ENCODE results near the gene IGF2BP2. TPM values are rescaled to one million over a fixed set of nuclear protein-coding genes. Genes with fewer than 3 reads are reported as not detected.

The IGF2BP2 gene
- total RNA-seq, 1 experiment from 2014 or later: 97.8 TPM

DNA sequence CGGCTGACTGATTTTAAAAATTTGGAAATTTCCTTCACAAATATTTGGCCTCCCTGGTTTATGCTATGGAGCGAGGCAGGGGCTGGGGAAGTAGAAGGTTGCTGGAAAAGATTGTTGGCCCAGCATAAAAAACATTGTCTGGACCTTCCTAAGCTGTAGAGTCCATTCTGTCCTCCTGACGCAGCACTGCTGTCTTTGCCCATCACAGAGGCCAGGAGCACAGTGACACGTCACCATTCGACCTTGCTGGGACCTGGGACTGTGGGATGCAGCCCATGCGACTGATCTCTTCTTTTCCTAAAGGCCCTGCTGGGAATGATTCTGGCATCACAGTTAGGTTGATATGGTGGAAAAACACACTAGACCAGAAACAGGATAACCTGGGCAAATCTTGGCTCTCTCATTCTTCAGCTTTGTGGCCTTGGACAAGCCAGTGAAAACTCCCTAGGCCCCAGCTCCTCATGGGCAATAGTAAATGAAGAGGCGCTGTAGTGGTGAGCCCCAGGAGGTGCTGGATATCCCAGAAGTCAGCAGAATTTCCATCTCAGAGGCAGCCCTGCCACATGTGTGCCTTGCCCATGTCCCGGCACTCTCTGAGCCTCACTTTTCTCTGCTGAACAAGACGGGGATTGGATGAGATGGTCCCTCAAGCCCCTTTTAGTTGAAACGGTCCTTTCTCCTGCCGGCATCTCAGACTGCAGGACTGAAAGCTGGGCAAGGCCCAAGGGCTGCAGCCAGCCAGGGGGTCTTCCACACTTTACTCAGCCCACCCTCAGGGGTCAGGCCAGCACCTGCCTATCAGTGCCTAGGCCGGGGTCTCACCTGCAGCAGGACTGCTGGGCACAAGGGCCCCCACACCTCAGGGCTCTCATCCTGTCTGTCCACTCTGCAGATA lies 169.2 kb downstream of the IGF2BP2 start:
- peaks cover 3% of the 10 kb centered on the region; the same call in 1 of the 2 replicates for H3K4me1 ChIP-seq (ENCODE audit: control insufficient read depth, insufficient read depth, low read length)
- H3K27me3 ChIP-seq (ENCODE audit: control insufficient read depth, insufficient read depth, low read length): no peaks in the 10 kb centered on the region
- no peak overlapping the region for H3K27ac ChIP-seq (ENCODE audit: low read length)
- POLR2A ChIA-PET: no interaction called here
- no peaks in the 10 kb centered on the region for H3K9me3 ChIP-seq (ENCODE audit: control insufficient read depth, insufficient read depth, low read depth, low read length)
- intact Hi-C loops (cut with micrococcal nuclease; ENCODE audit: unreplicated experiment) (no loop called here), in situ Hi-C loops (cut with HindIII; ENCODE audit: low pct_unique_long_range_greater_than_20kb, low sequenced_read_pairs) (no loop called here)
- ATAC-seq: no peak
- H3K4me3 ChIP-seq (ENCODE audit: low read depth in 2 of 2, low read length in 2 of 2): no peak overlapping the region
- BruUV-seq (replicated peaks): no TSS peak
- CTCF ChIA-PET: no interaction called here
- H3K36me3 ChIP-seq (ENCODE audit: control insufficient read depth, insufficient read depth, low read length): peaks cover 7% of the 10 kb centered on the region
- no peak for TF ChIP-seq POLR2AphosphoS5 (IDR thresholded peaks at IDR 0.05; ENCODE audit: low read depth, low read length)
- TF ChIP-seq SIN3A (IDR thresholded peaks at IDR 0.05; ENCODE audit: borderline replicate concordance, insufficient read depth, low read depth, low read length): no peak
- TF ChIP-seq TCF7L2 (IDR thresholded peaks at IDR 0.05; ENCODE audit: low read depth, low read length): no peak
- no peak for DNase-seq (ENCODE audit: low read depth, low spot score)

DNA sequence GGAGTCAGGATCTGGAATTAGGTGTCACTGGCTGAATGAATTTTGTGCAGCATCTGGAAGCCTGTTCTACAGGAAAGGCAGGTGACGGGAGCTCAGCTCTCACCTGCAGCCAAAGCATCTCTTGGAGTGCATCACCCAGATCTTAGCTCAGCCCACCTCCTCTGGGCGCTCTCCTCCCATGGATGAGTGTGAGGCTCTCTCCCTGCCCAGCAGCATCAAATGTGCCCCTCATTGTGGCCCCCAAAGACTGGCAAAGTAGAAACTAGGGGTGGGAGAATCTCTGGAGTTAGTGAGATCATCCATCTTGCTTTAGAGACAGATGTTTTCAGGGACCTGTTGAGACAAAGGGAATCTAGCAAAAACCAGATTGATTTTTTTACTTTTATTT lies 170.1 kb downstream of the IGF2BP2 start:
- CTCF ChIA-PET: interaction anchor here (0.6 kb wide), 1 partner anchor 30 kb away, joined by 3 read pairs; no protein-coding TSS in a partner anchor
- Histone ChIP-seq H3K36me3 (ENCODE audit: control insufficient read depth, insufficient read depth, low read length) (peaks cover 7% of the 10 kb centered on the region), H3K9me3 (ENCODE audit: control insufficient read depth, insufficient read depth, low read depth, low read length) (no peaks in the 10 kb centered on the region), H3K4me3 (ENCODE audit: low read depth in 2 of 2, low read length in 2 of 2) (no peak overlapping the region), H3K27me3 (ENCODE audit: control insufficient read depth, insufficient read depth, low read length) (no peaks in the 10 kb centered on the region), H3K27ac (ENCODE audit: low read length) (no peak overlapping the region), H3K4me1 (ENCODE audit: control insufficient read depth, insufficient read depth, low read length) (no peaks in the 10 kb centered on the region)
- ATAC-seq (no peak), DNase-seq (ENCODE audit: low read depth, low spot score) (no peak)
- in situ Hi-C loops (cut with HindIII; ENCODE audit: low pct_unique_long_range_greater_than_20kb, low sequenced_read_pairs): no loop called here
- no TSS peak for BruUV-seq (replicated peaks)
- POLR2A ChIA-PET: interaction anchor here (0.6 kb wide), 1 partner anchor 1096 kb away, joined by 7 read pairs; no protein-coding TSS in a partner anchor
- intact Hi-C loops (cut with micrococcal nuclease; ENCODE audit: unreplicated experiment): no loop called here
- TF ChIP-seq, protein P1, sequence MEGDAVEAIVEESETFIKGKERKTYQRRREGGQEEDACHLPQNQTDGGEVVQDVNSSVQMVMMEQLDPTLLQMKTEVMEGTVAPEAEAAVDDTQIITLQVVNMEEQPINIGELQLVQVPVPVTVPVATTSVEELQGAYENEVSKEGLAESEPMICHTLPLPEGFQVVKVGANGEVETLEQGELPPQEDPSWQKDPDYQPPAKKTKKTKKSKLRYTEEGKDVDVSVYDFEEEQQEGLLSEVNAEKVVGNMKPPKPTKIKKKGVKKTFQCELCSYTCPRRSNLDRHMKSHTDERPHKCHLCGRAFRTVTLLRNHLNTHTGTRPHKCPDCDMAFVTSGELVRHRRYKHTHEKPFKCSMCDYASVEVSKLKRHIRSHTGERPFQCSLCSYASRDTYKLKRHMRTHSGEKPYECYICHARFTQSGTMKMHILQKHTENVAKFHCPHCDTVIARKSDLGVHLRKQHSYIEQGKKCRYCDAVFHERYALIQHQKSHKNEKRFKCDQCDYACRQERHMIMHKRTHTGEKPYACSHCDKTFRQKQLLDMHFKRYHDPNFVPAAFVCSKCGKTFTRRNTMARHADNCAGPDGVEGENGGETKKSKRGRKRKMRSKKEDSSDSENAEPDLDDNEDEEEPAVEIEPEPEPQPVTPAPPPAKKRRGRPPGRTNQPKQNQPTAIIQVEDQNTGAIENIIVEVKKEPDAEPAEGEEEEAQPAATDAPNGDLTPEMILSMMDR (IDR thresholded peaks at IDR 0.05): no peak
- no peak for TF ChIP-seq POLR2AphosphoS5 (IDR thresholded peaks at IDR 0.05; ENCODE audit: low read depth, low read length)
- TF ChIP-seq SIN3A (IDR thresholded peaks at IDR 0.05; ENCODE audit: borderline replicate concordance, insufficient read depth, low read depth, low read length): no peak
- no peak for TF ChIP-seq TCF7L2 (IDR thresholded peaks at IDR 0.05; ENCODE audit: low read depth, low read length)
- TF ChIP-seq, protein P2, sequence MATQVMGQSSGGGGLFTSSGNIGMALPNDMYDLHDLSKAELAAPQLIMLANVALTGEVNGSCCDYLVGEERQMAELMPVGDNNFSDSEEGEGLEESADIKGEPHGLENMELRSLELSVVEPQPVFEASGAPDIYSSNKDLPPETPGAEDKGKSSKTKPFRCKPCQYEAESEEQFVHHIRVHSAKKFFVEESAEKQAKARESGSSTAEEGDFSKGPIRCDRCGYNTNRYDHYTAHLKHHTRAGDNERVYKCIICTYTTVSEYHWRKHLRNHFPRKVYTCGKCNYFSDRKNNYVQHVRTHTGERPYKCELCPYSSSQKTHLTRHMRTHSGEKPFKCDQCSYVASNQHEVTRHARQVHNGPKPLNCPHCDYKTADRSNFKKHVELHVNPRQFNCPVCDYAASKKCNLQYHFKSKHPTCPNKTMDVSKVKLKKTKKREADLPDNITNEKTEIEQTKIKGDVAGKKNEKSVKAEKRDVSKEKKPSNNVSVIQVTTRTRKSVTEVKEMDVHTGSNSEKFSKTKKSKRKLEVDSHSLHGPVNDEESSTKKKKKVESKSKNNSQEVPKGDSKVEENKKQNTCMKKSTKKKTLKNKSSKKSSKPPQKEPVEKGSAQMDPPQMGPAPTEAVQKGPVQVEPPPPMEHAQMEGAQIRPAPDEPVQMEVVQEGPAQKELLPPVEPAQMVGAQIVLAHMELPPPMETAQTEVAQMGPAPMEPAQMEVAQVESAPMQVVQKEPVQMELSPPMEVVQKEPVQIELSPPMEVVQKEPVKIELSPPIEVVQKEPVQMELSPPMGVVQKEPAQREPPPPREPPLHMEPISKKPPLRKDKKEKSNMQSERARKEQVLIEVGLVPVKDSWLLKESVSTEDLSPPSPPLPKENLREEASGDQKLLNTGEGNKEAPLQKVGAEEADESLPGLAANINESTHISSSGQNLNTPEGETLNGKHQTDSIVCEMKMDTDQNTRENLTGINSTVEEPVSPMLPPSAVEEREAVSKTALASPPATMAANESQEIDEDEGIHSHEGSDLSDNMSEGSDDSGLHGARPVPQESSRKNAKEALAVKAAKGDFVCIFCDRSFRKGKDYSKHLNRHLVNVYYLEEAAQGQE (IDR thresholded peaks at IDR 0.05; ENCODE audit: insufficient read depth in 1 of 2, low read depth in 2 of 2, low read length in 1 of 2): no peak
